Activated naive CD4-positive, alpha-beta T cell treated with anti-CD3 and anti-CD28 coated beads, Interleukin-2, amount 50 U/mL, for 24 hours (primary cell): ENCODE data around the gene TPGS1.
A peak's percentile ranks its signal among the peaks of the same experiment; 100 is the strongest.

Source experiments
- H3K27ac Mint-ChIP-seq: one replicate; pipeline ENCODE4 v1.8.0; 2021; ENCODE audit warnings: mild to moderate bottlenecking, mixed read lengths
- H3K27me3 Mint-ChIP-seq: one replicate; pipeline ENCODE4 v1.8.0; 2021; ENCODE audit warnings: mixed read lengths
- H3K36me3 Mint-ChIP-seq: one replicate; pipeline ENCODE4 v1.8.0; 2021; ENCODE audit warnings: mixed read lengths
- H3K4me1 Mint-ChIP-seq: one replicate; pipeline ENCODE4 v1.8.0; 2021; ENCODE audit warnings: mixed read lengths
- H3K4me3 Mint-ChIP-seq: one replicate; pipeline ENCODE4 v1.8.0; 2021; ENCODE audit warnings: mild to moderate bottlenecking, mixed read lengths
- H3K9me3 Mint-ChIP-seq: one replicate; pipeline ENCODE4 v1.8.0; 2021; ENCODE audit warnings: mixed read lengths

TPGS1 gene

GRCh38 chr19:536031-536880 is 29.0 kb downstream of the TPGS1 start:
- Mint-ChIP-seq H3K36me3 (peaks cover 3% of the 10 kb centered on the region), H3K27me3 (no peaks in the 10 kb centered on the region), H3K4me1 (peaks cover 15% of the 10 kb centered on the region), H3K9me3 (no peaks in the 10 kb centered on the region), H3K4me3 (no peak overlapping the region), H3K27ac (no peak overlapping the region)

GRCh38 chr19:536881-537404 is 29.6 kb downstream of the TPGS1 start:
- H3K36me3 Mint-ChIP-seq, result peaks cover 3% of the 10 kb centered on the region
- H3K9me3 Mint-ChIP-seq, result no peaks in the 10 kb centered on the region
- no peaks in the 10 kb centered on the region for H3K27me3 Mint-ChIP-seq
- peaks cover 15% of the 10 kb centered on the region for H3K4me1 Mint-ChIP-seq
- H3K4me3 Mint-ChIP-seq, result no peak overlapping the region
- H3K27ac Mint-ChIP-seq, result no peak overlapping the region

- no peaks in the 10 kb centered on the region for H3K9me3 Mint-ChIP-seq
- no peak overlapping the region for H3K4me3 Mint-ChIP-seq
- H3K27ac Mint-ChIP-seq, result no peak overlapping the region
- H3K27me3 Mint-ChIP-seq, result no peaks in the 10 kb centered on the region
- H3K4me1 Mint-ChIP-seq, result peaks cover 15% of the 10 kb centered on the region
- peaks cover 3% of the 10 kb centered on the region for H3K36me3 Mint-ChIP-seq
Measured at GRCh38 chr19:538641-539428, 31.5 kb downstream of the TPGS1 start.

- H3K4me1 Mint-ChIP-seq, result peaks cover 19% of the 10 kb centered on the region
- peaks cover 3% of the 10 kb centered on the region for H3K36me3 Mint-ChIP-seq
- H3K27me3 Mint-ChIP-seq, result no peaks in the 10 kb centered on the region
- H3K27ac Mint-ChIP-seq, result no peak overlapping the region
- H3K4me3 Mint-ChIP-seq, result no peak overlapping the region
- H3K9me3 Mint-ChIP-seq, result no peaks in the 10 kb centered on the region
Measured at GRCh38 chr19:539429-540030, 32.2 kb downstream of the TPGS1 start.

- H3K9me3 Mint-ChIP-seq, result no peaks in the 10 kb centered on the region
- H3K4me1 Mint-ChIP-seq, result peaks cover 21% of the 10 kb centered on the region
- peaks cover 3% of the 10 kb centered on the region for H3K36me3 Mint-ChIP-seq
- no peaks in the 10 kb centered on the region for H3K27me3 Mint-ChIP-seq
- no peak overlapping the region for H3K27ac Mint-ChIP-seq
- H3K4me3 Mint-ChIP-seq, result no peak overlapping the region
Measured at GRCh38 chr19:540867-541637, 33.8 kb downstream of the TPGS1 start.

- Mint-ChIP-seq H3K27me3 (no peaks in the 10 kb centered on the region), H3K4me3 (no peak overlapping the region), H3K9me3 (no peaks in the 10 kb centered on the region), H3K36me3 (peaks cover 3% of the 10 kb centered on the region), H3K27ac (no peak overlapping the region), H3K4me1 (peaks cover 21% of the 10 kb centered on the region)
Measured at GRCh38 chr19:541699-542098, 34.4 kb downstream of the TPGS1 start.

GRCh38 chr19:542173-542866 is 35.0 kb downstream of the TPGS1 start:
- Mint-ChIP-seq H3K27me3 (no peaks in the 10 kb centered on the region), H3K27ac (no peak overlapping the region), H3K36me3 (peaks cover 3% of the 10 kb centered on the region), H3K4me3 (no peak overlapping the region), H3K9me3 (no peaks in the 10 kb centered on the region), H3K4me1 (peaks cover 21% of the 10 kb centered on the region)

GRCh38 chr19:543910-544608 is 36.8 kb downstream of the TPGS1 start, which contains the start of gene GZMM:
Gene GZMM, plus strand, starts transcription at chr19:544053. Its CDS starts 19 bp downstream, at chr19:544072.
- H3K36me3 Mint-ChIP-seq, result peaks cover 3% of the 10 kb centered on the region
- peak within 1 kb of the TSS; percentile 87 for H3K4me3 Mint-ChIP-seq
- H3K27me3 Mint-ChIP-seq, result no peaks in the 10 kb centered on the region
- peak within 1 kb of the TSS; percentile 70 for H3K27ac Mint-ChIP-seq
- no peaks in the 10 kb centered on the region for H3K9me3 Mint-ChIP-seq
- H3K4me1 Mint-ChIP-seq, result peaks cover 29% of the 10 kb centered on the region

- H3K27me3 Mint-ChIP-seq, result no peaks in the 10 kb centered on the region
Measured at GRCh38 chr19:547117-547516, 39.8 kb downstream of the TPGS1 start.

GRCh38 chr19:547836-548720 is 40.8 kb downstream of the TPGS1 start:
- Mint-ChIP-seq H3K36me3 (peaks cover 3% of the 10 kb centered on the region), H3K9me3 (no peaks in the 10 kb centered on the region), H3K27me3 (no peaks in the 10 kb centered on the region), H3K4me3 (no peak overlapping the region), H3K27ac (no peak overlapping the region), H3K4me1 (peaks cover 29% of the 10 kb centered on the region)

More at GRCh38 chr19:547117-547516, 39.8 kb downstream of the TPGS1 start:
- Mint-ChIP-seq H3K36me3 (peaks cover 3% of the 10 kb centered on the region), H3K27ac (no peak overlapping the region), H3K9me3 (no peaks in the 10 kb centered on the region), H3K4me1 (peaks cover 29% of the 10 kb centered on the region), H3K4me3 (no peak overlapping the region)

GRCh38 chr19:548886-549830 is 41.9 kb downstream of the TPGS1 start:
- peaks cover 18% of the 10 kb centered on the region for H3K4me1 Mint-ChIP-seq
- no peak overlapping the region for H3K4me3 Mint-ChIP-seq
- no peaks in the 10 kb centered on the region for H3K9me3 Mint-ChIP-seq
- H3K27me3 Mint-ChIP-seq, result no peaks in the 10 kb centered on the region
- peaks cover 3% of the 10 kb centered on the region for H3K36me3 Mint-ChIP-seq
- no peak overlapping the region for H3K27ac Mint-ChIP-seq

GRCh38 chr19:554817-555216 is 47.5 kb downstream of the TPGS1 start:
- Mint-ChIP-seq H3K36me3 (no peaks in the 10 kb centered on the region), H3K27me3 (no peaks in the 10 kb centered on the region), H3K4me3 (no peak overlapping the region), H3K27ac (no peak overlapping the region), H3K4me1 (no peaks in the 10 kb centered on the region), H3K9me3 (no peaks in the 10 kb centered on the region)
